Measurements from ENCODE around the gene CTDNEP1.
A peak's percentile ranks its signal among the peaks of the same experiment; 100 is the strongest.
"Not testable (repeated sequence)": the region's sequence is repeated elsewhere in the genome, so short reads cannot be mapped to it uniquely, and the experiment has no call there.

Gene CTDNEP1

DNA sequence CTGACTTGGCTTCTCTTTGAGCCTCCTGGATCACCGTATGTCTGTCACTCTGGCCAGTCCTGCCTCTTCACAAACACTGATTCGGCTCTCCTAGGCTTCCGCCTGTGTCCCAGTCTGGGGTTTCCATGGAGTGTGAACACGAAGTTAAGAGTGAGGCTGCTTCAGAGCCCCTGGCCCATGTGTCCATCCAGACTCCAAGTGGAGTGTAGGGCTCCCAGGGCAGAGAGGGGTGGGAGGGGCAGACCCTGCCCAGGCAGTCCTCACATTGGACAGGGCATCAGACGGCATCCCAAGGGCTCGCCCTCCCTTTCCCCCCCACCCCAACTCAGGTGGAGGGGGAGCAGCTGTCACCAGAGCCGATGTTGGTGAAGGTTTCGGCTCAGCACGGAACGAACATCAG lies 7.7 kb downstream of the CTDNEP1 start:
- not testable (repeated sequence) for DNase-seq

- DNase-seq: no peak
These were observed 8.1 kb downstream of the CTDNEP1 start for GRCh38 chr17:7243453-7243729.

GRCh38 chr17:7242717-7243452 lies 8.6 kb downstream of the CTDNEP1 start:
- DNase-seq: peak; percentile 94

GRCh38 chr17:7241783-7242716 lies 9.5 kb downstream of the CTDNEP1 start, which contains the start of gene GABARAP:
Gene GABARAP, minus strand, starts transcription at chr17:7242449. Its CDS starts 119 bp downstream, at chr17:7242330.
- DNase-seq: peak; percentile 86

DNA sequence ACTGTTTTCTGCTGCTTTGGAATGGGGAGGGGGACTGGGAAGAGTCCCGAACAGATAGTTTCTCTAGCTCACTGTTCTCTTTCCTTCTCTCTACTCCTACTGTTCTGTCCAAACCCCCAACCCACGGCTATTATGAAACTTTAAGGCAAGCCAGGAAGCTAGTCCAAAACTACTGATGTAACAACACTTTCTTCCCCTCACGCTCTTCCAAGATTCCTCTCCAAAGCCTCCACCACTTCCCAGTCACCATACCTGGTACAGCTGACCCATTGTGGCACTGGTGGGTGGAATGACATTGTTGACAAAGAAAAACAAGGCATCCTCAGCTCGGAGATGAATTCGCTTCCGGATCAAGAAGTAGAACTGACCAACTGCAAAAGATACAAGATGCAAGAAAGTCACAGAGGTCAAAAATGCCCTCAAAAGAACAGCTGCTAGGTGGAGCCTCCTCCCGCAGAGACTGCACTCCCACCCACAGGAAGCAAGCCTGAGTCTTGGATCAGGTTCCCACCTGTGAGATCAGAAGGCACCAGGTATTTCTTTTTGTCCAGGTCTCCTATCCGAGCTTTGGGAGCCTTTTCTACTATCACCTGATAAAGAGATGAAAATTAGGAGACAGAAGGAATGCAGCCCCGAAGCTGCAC lies 10.3 kb downstream of the CTDNEP1 start:
- peak; percentile 48 for DNase-seq

DNA sequence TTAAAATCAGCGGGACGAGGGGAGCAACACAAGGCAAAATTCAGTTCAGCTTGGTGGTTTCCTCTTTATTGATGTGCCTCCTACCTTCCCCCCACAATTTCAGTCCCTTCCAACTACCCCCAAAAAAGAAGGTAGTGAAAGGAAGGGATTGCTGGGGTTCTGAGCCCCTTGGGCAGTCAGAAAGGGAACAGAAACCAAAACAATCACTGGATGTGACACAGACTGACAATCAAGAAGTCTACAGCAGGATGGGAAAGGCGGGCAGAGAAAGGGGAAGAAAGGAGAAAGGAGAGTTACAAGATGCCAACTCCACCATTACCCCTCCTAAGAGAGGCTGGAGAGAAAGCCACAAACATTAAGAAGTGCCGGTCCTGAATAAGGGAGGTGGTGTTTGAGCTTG lies 11.2 kb downstream of the CTDNEP1 start:
- DNase-seq: no peak

DNA sequence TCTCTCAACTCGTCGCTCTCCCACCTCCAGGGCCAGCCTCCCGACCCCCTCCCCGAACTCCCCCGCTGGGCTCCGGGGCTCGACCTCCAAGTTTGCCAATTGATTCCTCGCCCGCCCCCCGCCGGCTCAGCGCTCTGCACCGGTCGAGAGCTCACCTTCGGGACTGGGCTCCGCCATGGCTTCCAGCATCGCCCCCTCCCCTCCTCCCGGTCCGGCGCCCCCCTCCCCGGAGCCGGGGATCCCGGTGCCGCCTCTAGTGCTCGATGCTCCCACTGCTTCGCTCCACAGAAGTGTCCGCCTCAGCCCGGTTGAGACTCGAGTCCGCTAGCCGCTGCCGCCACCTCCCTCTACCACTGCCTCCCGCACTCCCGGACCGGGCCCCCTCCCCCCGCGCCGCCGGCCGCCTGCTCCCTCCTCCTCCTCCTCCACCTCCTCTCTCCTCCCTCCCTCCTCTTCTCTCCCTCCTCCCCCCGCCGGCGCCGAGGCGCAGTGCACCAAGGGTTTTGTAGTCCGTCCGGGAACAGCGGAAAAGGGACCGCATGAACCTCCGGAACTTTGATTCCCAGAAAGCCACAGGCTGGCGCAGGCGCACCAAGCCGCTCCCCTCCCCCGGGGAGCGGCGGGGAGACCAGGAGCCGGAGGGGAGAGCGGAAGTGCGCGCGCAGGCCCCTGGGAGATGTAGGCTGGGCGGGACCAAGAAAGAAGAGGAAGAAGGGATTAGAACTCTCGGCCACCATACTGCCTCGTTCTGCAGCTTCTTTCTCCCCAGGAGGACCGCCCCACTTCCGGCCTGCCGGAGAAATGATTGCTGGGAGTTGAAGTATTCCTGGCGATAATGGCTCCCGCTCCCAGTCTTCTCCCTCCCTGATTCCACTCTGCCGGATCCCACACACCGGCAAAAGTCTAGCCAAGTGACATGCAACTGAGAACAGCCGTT lies 12.2 kb downstream of the CTDNEP1 start, which contains the start of gene PHF23:
Gene PHF23 (minus strand): TSS at position 367 of the 937 bp plus-strand sequence. CDS start 178 bp downstream, at position 189.
- DNase-seq: peak; percentile 99

GRCh38 chr17:7238420-7239090 lies 13.0 kb downstream of the CTDNEP1 start:
- peak; percentile 54 for DNase-seq

GRCh38 chr17:7237761-7238419 lies 13.6 kb downstream of the CTDNEP1 start:
- peak; percentile 73 for DNase-seq

GRCh38 chr17:7237266-7237760 lies 14.2 kb downstream of the CTDNEP1 start:
- DNase-seq: no peak

- DNase-seq: no peak
These were observed 14.7 kb downstream of the CTDNEP1 start for GRCh38 chr17:7236808-7237207.

- no peak for DNase-seq
These were observed 15.6 kb downstream of the CTDNEP1 start for GRCh38 chr17:7235693-7236665.

- DNase-seq: peak; percentile 93
These were observed 17.2 kb downstream of the CTDNEP1 start, which contains the start of gene DVL2 for GRCh38 chr17:7234083-7234951. Gene DVL2, minus strand, starts transcription at chr17:7234517. Its CDS starts 255 bp downstream, at chr17:7234262.

DNA sequence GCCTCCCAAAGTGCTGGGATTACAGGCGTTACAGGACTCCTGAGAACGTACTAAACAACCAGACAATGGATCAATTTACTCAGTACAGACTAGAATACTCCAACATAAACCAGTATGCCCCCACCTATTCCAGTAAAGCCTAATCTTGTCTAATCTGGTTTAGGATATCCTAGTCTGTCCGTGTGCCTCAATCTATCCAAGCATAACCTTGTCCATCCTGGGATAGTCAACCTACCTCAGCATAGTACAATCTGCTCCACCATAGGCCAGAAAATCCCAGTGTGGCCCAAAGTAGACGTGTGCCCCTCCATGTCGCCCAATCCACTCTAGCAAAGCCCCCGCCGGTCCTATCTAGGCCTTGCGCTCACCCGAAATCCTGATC lies 17.8 kb downstream of the CTDNEP1 start:
- no peak for DNase-seq

DNA sequence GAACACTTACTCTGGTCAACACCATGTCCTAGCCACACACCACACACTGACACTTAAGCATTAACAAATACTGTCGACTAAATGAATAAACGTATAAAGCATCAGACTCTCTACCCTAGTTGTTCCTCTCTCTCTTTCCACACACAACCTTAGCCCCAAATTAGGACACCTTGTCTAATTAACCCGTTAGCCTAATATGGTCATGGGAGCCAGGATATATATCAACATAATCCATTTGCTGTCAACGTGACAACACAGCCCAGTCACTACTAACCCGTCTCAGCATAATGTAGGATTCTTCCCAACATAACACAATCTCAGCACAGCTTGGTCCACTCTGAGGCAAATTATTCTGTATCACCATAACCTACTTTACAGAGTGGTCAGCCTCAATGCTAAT lies 19.4 kb downstream of the CTDNEP1 start:
- no peak for DNase-seq

DNA sequence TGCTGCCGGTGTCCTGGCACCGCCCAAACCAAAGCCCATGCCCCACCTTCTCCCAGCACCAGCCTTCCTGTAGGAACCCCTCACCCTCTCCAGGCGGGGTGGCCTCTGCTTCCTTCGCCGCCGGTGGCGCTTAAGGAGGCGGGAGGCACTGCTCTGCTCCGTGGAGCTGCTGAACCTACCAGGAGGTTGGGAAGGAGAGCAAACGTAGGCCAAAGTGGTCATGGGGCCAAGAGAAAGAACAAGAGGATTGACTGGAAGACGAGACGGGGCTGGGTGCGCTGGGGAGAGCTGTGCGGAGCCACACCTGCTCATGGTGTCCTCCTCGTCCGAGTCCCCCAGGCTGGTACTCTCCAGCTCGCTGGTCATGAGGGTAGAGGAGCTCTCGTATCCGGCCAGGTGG lies 22.0 kb downstream of the CTDNEP1 start:
- no peak for DNase-seq

GRCh38 chr17:7228920-7229319 lies 22.6 kb downstream of the CTDNEP1 start:
- no peak for DNase-seq

Measured in NCI-H146 (cell line).